H1 (cell line): ENCODE results near the gene SNED1. TPM values are rescaled to one million over a fixed set of nuclear protein-coding genes. Genes with fewer than 3 reads are reported as not detected.

Source experiments
- CTCF ChIA-PET: fragments of 300-600 bp; sonication (Branson Sonifier 250); formaldehyde crosslinking; loops from one replicate; lab custom pipeline; 2021; ENCODE audit not compliant: partially characterized antibody; lab: Charles Lee
- POLR2A ChIA-PET: fragments of 300-600 bp; sonication (Branson Sonifier 250); formaldehyde crosslinking; loops from one replicate; lab custom pipeline; 2021; ENCODE audit warnings: inconsistent platforms; ENCODE audit not compliant: partially characterized antibody; lab: Charles Lee
- DNase-seq, 2 experiments: peaks; one replicate each; pipeline versions ENCODE4 v3.0.0 to v3.0.0-alpha.2; 2010 to 2022; ENCODE audit warnings: low spot score in 2 of 2, low read depth in 1 of 2, mixed read lengths in 1 of 2
- FAIRE-seq: peaks from 2 replicates; lab custom pipeline; 2011; peaks lifted over from hg19 to GRCh38; lab: Jason Lieb, UNC
- H2AFZ ChIP-seq: 2 replicates; pipeline ENCODE4 v1.8.1; 2012; ENCODE audit warnings: low read length, inconsistent platforms
- H2AK5ac ChIP-seq: 2 replicates; pipeline ENCODE4 v1.6.1; 2013; ENCODE audit warnings: low read depth, low read length
- H2BK120ac ChIP-seq: replicated peaks from 2 replicates; pipeline ENCODE3; 2013; ENCODE audit warnings: low read depth, low read length, inconsistent platforms
- H2BK12ac ChIP-seq: 2 replicates; pipeline ENCODE4 v1.6.1; 2013; ENCODE audit warnings: low read depth, low read length
- H2BK15ac ChIP-seq: 2 replicates; pipeline ENCODE4 v1.6.1; 2013; ENCODE audit warnings: low read length
- H2BK20ac ChIP-seq: 2 replicates; pipeline ENCODE4 v1.6.1; 2013; ENCODE audit warnings: low read length
- H2BK5ac ChIP-seq: 2 replicates; pipeline ENCODE4 v1.6.1; 2013; ENCODE audit warnings: low read depth, low read length
- H3K14ac ChIP-seq: 2 replicates; pipeline ENCODE4 v1.6.1; 2013; ENCODE audit warnings: inconsistent platforms; ENCODE audit not compliant: insufficient read length
- H3K18ac ChIP-seq: 2 replicates; pipeline ENCODE4 v1.6.1; 2013; ENCODE audit warnings: low read length; ENCODE audit errors: extremely low read depth
- H3K23ac ChIP-seq: 2 replicates; pipeline ENCODE4 v1.6.1; 2013; ENCODE audit warnings: inconsistent platforms; ENCODE audit not compliant: insufficient read length
- H3K23me2 ChIP-seq: 2 replicates; pipeline ENCODE4 v1.6.1; 2013; ENCODE audit warnings: low read depth, low read length
- H3K27ac ChIP-seq: 2 replicates; pipeline ENCODE4 v1.6.1; 2011; ENCODE audit warnings: low read depth, low read length, inconsistent platforms
- H3K27me3 ChIP-seq, 4 experiments: replicated peaks in 1 of 4; 1 replicate in 1 of 4; 2 replicates in 3 of 4; pipeline versions ENCODE4 v1.6.1 to v1.8.1; 2011 to 2013; ENCODE audit warnings: low read length in 3 of 4, mild to moderate bottlenecking in 3 of 4, inconsistent platforms in 2 of 4, mixed read lengths in 2 of 4, moderate library complexity in 1 of 4; ENCODE audit not compliant: control insufficient read depth in 3 of 4, insufficient read depth in 3 of 4; ENCODE audit errors: extremely low read depth in 1 of 4
- H3K36me3 ChIP-seq, 4 experiments: 2 replicates each; pipeline versions ENCODE4 v1.6.1 to v1.8.1; 2011 to 2013; ENCODE audit warnings: mild to moderate bottlenecking in 4 of 4, low read length in 3 of 4, moderate library complexity in 2 of 4, control low read depth in 1 of 4, inconsistent platforms in 1 of 4; ENCODE audit not compliant: insufficient read depth in 4 of 4, control insufficient read depth in 2 of 4
- H3K4ac ChIP-seq: replicated peaks from 2 replicates; pipeline ENCODE3; 2013; ENCODE audit warnings: low read length, low read depth, mixed read lengths, inconsistent platforms; ENCODE audit not compliant: insufficient read length
- H3K4me1 ChIP-seq, 4 experiments: replicated peaks in 1 of 4; 1 replicate in 1 of 4; 2 replicates in 3 of 4; pipeline versions ENCODE4 v1.6.1 to v1.8.1; 2011 to 2013; ENCODE audit warnings: low read length in 3 of 4, inconsistent platforms in 2 of 4, mixed read lengths in 1 of 4; ENCODE audit not compliant: insufficient read depth in 4 of 4, control insufficient read depth in 3 of 4
- H3K4me2 ChIP-seq, 2 experiments: 2 replicates each; pipeline versions ENCODE4 v1.6.1 to v1.8.1; 2011 to 2013; ENCODE audit warnings: low read depth in 2 of 2, low read length in 2 of 2, control low read depth in 1 of 2, inconsistent platforms in 1 of 2, mild to moderate bottlenecking in 1 of 2; ENCODE audit not compliant: insufficient read depth in 1 of 2
- H3K4me3 ChIP-seq, 4 experiments: fragments of 200-600, 300-600 bp in 1 of 4; sonication (generic), shearing (Covaris generic), sonication (Bioruptor Twin) in 1 of 4; 2 replicates each; pipeline versions ENCODE4 v1.5.1 to v1.8.1; 2011 to 2016; ENCODE audit warnings: low read length in 4 of 4, low read depth in 3 of 4, control low read depth in 2 of 4, inconsistent platforms in 2 of 4, mild to moderate bottlenecking in 2 of 4, mixed read lengths in 1 of 4, moderate library complexity in 1 of 4; ENCODE audit not compliant: insufficient read depth in 2 of 4; ENCODE audit errors: extremely low read depth in 1 of 4
- H3K56ac ChIP-seq: replicated peaks from 2 replicates; pipeline ENCODE3; 2013; ENCODE audit warnings: low read depth, mild to moderate bottlenecking, mixed read lengths, low read length, inconsistent platforms; ENCODE audit not compliant: insufficient read length
- H3K79me1 ChIP-seq: 2 replicates; pipeline ENCODE4 v1.6.1; 2013; ENCODE audit warnings: low read depth, low read length, control low read depth
- H3K79me2 ChIP-seq, 2 experiments: 2 replicates each; pipeline versions ENCODE4 v1.6.1 to v1.8.1; 2012 to 2013; ENCODE audit warnings: low read length in 2 of 2, mild to moderate bottlenecking in 2 of 2, inconsistent platforms in 1 of 2; ENCODE audit not compliant: insufficient read depth in 2 of 2, control insufficient read depth in 1 of 2
- H3K9ac ChIP-seq, 4 experiments: replicated peaks in 1 of 4; 1 replicate in 1 of 4; 2 replicates in 3 of 4; pipeline versions ENCODE4 v1.6.1 to v1.8.1; 2011 to 2013; ENCODE audit warnings: low read depth in 3 of 4, low read length in 3 of 4, control low read depth in 2 of 4, mild to moderate bottlenecking in 2 of 4, moderate library complexity in 2 of 4, inconsistent platforms in 1 of 4; ENCODE audit errors: extremely low read depth in 1 of 4
- H3K9me3 ChIP-seq, 2 experiments: 2 replicates each; pipeline versions ENCODE4 v1.6.1 to v1.8.1; 2012 to 2013; ENCODE audit warnings: mild to moderate bottlenecking in 2 of 2, moderate library complexity in 2 of 2, control low read depth in 1 of 2, inconsistent platforms in 1 of 2, low read depth in 1 of 2, low read length in 1 of 2, mixed read lengths in 1 of 2; ENCODE audit not compliant: insufficient read depth in 2 of 2
- H4K20me1 ChIP-seq, 2 experiments: replicated peaks in 1 of 2; 2 replicates each; pipeline versions ENCODE3 to v1.8.1; 2011 to 2013; ENCODE audit warnings: inconsistent platforms in 2 of 2, low read length in 2 of 2, mild to moderate bottlenecking in 1 of 2; ENCODE audit not compliant: insufficient read depth in 2 of 2, control insufficient read depth in 1 of 2
- H4K5ac ChIP-seq: 2 replicates; pipeline ENCODE4 v1.6.1; 2013; ENCODE audit warnings: low read length, low read depth, mixed read lengths, inconsistent platforms; ENCODE audit not compliant: insufficient read length
- H4K8ac ChIP-seq: 2 replicates; pipeline ENCODE4 v1.8.0; 2013; ENCODE audit warnings: mild to moderate bottlenecking, moderate library complexity, low read length, inconsistent platforms; ENCODE audit not compliant: insufficient read depth; ENCODE audit errors: extremely low read depth
- H4K91ac ChIP-seq: replicated peaks from 2 replicates; pipeline ENCODE3; 2013; ENCODE audit warnings: low read length, mixed read lengths, inconsistent platforms; ENCODE audit not compliant: insufficient read length
- GABPA ChIP-seq: IDR thresholded peaks from 2 replicates; pipeline ENCODE4 v1.6.1; 2011; ENCODE audit warnings: mild to moderate bottlenecking, low read length, moderate library complexity, borderline replicate concordance; ENCODE audit not compliant: insufficient read depth
- MAX ChIP-seq: IDR thresholded peaks from 2 replicates; pipeline ENCODE4 v1.6.1; 2012; ENCODE audit warnings: inconsistent platforms
- POLR2AphosphoS5 ChIP-seq: IDR thresholded peaks from 2 replicates; pipeline ENCODE4 v1.6.1; 2011; ENCODE audit warnings: low read depth, low read length
- RAD21 ChIP-seq, 2 experiments: IDR thresholded peaks in 1 of 2; conservative IDR thresholded peaks in 1 of 2; 2 replicates each; pipeline ENCODE4 v1.6.1; 2011; ENCODE audit warnings: low read depth in 2 of 2, low read length in 2 of 2, improper control_type of control experiment in 1 of 2, inconsistent platforms in 1 of 2, mild to moderate bottlenecking in 1 of 2, moderate library complexity in 1 of 2
- RFX5 ChIP-seq: IDR thresholded peaks from 2 replicates; pipeline ENCODE4 v1.6.1; 2011; ENCODE audit warnings: low read depth, low read length, improper control_type of control experiment, borderline replicate concordance
- SIN3A ChIP-seq, 2 experiments: IDR thresholded peaks in 1 of 2; conservative IDR thresholded peaks in 1 of 2; 2 replicates each; pipeline ENCODE4 v1.6.1; 2011 to 2012; ENCODE audit warnings: low read length in 2 of 2, improper control_type of control experiment in 1 of 2, low read depth in 1 of 2, mild to moderate bottlenecking in 1 of 2
- TBP ChIP-seq: IDR thresholded peaks from 2 replicates; pipeline ENCODE4 v1.6.1; 2011; ENCODE audit warnings: low read depth, low read length, improper control_type of control experiment
- YY1 ChIP-seq: IDR thresholded peaks from 2 replicates; pipeline ENCODE4 v1.6.1; 2011; ENCODE audit warnings: low read depth, mild to moderate bottlenecking, low read length
- WGBS, 2 experiments: shearing (Covaris generic) in 1 of 2; methylation state at CpG; one replicate each; pipeline versions ENCODE4 v1.1.6 to v1.1.7; 2013 to 2015; ENCODE audit warnings: low lambda C conversion rate in 2 of 2, mixed read lengths in 2 of 2, inconsistent platforms in 1 of 2, low coverage in 1 of 2, missing lambda C conversion rate in 1 of 2; ENCODE audit not compliant: insufficient replicate concordance in 2 of 2, insufficient coverage in 1 of 2, insufficient read length in 1 of 2; ENCODE audit errors: extremely low coverage in 1 of 2, missing lambda C conversion rate in 1 of 2; 5-methylcytosine and 5-hydroxymethylcytosine counted together
- polyA plus RNA-seq, 7 experiments: library from polyadenylated mRNA; depleted of rRNA in 3 of 7; stranded (reverse) in 5 of 7; unstranded in 2 of 7; fragments of >200 nt in 5 of 7; fragments of 200-250 nt in 2 of 7; gene quantifications; 1 replicate in 5 of 7; 2 replicates in 1 of 7; 4 replicates in 1 of 7; pipeline versions ENCODE4 v1.2.1 to v1.2.3, GENCODE V29; 2011 to 2013; ENCODE audit warnings: missing spikeins in 2 of 7, mixed read lengths in 2 of 7
- total RNA-seq: library from RNA; stranded (reverse); fragmentation: NEBNext Ultra II Directional; extraction: Animal tissue kit (Norgen Biotek cat#: 25700); gene quantifications from 2 replicates; pipeline ENCODE4 v1.2.1, GENCODE V29; 2021
- TF ChIP-seq, protein P1 (sequence below), 3 experiments: IDR thresholded peaks; 1 replicate in 2 of 3; 2 replicates in 1 of 3; pipeline versions ENCODE4 v1.5.1 to v1.6.1; 2011; ENCODE audit warnings: low read length in 3 of 3, mild to moderate bottlenecking in 3 of 3, inconsistent platforms in 2 of 3, low read depth in 1 of 3, moderate library complexity in 1 of 3; ENCODE audit not compliant: insufficient read depth in 1 of 3; ENCODE audit errors: control extremely low read depth in 1 of 3

SNED1 gene
- total and polyA plus RNA-seq, 2 of the 8 experiments (the other 6 are each of a cell fraction or from before 2014, with no cell fraction given), result 1.9 TPM

DNA sequence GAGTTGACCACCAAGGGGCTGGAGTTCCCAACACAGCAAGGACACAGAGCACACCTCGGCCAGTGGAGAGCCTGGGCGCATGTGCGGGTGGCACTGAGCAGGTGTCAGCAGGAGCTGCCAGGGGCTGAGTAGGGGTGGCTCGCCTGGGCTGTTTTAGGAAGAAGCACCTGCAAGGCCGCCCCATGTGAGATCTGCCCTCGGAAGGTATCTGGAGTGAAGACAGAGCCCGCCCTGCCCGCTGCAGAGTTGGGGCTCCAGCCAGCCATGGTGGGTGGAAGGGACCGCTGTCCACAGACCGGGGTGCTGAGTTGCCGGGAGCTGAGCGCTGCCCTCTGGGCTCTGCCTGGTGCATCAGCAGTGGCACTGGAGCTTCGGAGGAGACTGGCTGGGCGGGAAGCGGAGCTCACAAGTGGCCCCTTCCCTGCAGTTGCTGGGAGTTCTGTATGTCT, 68.5 kb downstream of the SNED1 start:
- Histone ChIP-seq H4K8ac (no peak overlapping the region), H3K4me2 (no peak overlapping the region), H3K79me1 (no peaks in the 10 kb centered on the region), H2BK12ac (no peak overlapping the region), H3K27me3 (no peaks in the 10 kb centered on the region), H3K9me3 (no peaks in the 10 kb centered on the region), H2BK15ac (no peak overlapping the region), H3K56ac (no peak overlapping the region), H3K23me2 (no peaks in the 10 kb centered on the region), H3K9ac (no peak overlapping the region), H2AFZ (no peak overlapping the region), H3K4me3 (no peak overlapping the region), H2BK5ac (no peak overlapping the region), H3K4me1 (peaks cover 0 to 9% (median 2%) of the 10 kb centered on the region in 4 experiments; a peak in 3 of 7 replicates), H3K23ac (no peak overlapping the region), H2AK5ac (no peak overlapping the region), H3K36me3 (no peaks in the 10 kb centered on the region), H4K20me1 (no peaks in the 10 kb centered on the region), H3K14ac (no peak overlapping the region), H3K4ac (no peak overlapping the region), H4K5ac (no peak overlapping the region), H3K18ac (no peak overlapping the region), H3K79me2 (no peaks in the 10 kb centered on the region), H3K27ac (no peak overlapping the region), H4K91ac (no peak overlapping the region), H2BK20ac (no peak overlapping the region), H2BK120ac (no peak overlapping the region)
- WGBS, 2 experiments, result 73% methylated on average over 15 of the region's 15 CpGs; no CpG with 5 or more reads in 1 of the 2 experiments
- ChIA-PET POLR2A (interaction anchor here (0.6 kb wide), 1 partner anchor 819 kb away, joined by 3 read pairs; no protein-coding TSS in a partner anchor), CTCF (interaction anchor here (0.8 to 1.7 kb wide), 8 partner anchors 12 to 216 kb away, joined by 3 to 9 read pairs (median 4); no protein-coding TSS in a partner anchor)
- FAIRE-seq, result no peak
- DNase-seq, result peak in 1 of 2 experiments; percentile 80
- peak; percentile 38; the same call in 1 of the 2 replicates for TF ChIP-seq TBP
- peak; percentile 83 to 86; a peak in 3 of 4 replicates for TF ChIP-seq SIN3A (conservative IDR thresholded peaks at IDR 0.05 in 1 of 2, IDR thresholded peaks at IDR 0.05 in 1 of 2; ENCODE audit: low read depth in 1 of 2, low read length in 2 of 2)
- peak; percentile 81; the same call in 1 of the 2 replicates for TF ChIP-seq GABPA
- 0 out of 2 replicates have a peak, but pooled peaks have one; percentile 18 for TF ChIP-seq MAX
- TF ChIP-seq RFX5, result no peak
- TF ChIP-seq RAD21 (IDR thresholded peaks at IDR 0.05 in 1 of 2, conservative IDR thresholded peaks at IDR 0.05 in 1 of 2; ENCODE audit: low read depth in 2 of 2, low read length in 2 of 2), result peak; percentile 38 to 48; a peak in 3 of 4 replicates
- TF ChIP-seq POLR2AphosphoS5, result no peak
- TF ChIP-seq, protein P1, sequence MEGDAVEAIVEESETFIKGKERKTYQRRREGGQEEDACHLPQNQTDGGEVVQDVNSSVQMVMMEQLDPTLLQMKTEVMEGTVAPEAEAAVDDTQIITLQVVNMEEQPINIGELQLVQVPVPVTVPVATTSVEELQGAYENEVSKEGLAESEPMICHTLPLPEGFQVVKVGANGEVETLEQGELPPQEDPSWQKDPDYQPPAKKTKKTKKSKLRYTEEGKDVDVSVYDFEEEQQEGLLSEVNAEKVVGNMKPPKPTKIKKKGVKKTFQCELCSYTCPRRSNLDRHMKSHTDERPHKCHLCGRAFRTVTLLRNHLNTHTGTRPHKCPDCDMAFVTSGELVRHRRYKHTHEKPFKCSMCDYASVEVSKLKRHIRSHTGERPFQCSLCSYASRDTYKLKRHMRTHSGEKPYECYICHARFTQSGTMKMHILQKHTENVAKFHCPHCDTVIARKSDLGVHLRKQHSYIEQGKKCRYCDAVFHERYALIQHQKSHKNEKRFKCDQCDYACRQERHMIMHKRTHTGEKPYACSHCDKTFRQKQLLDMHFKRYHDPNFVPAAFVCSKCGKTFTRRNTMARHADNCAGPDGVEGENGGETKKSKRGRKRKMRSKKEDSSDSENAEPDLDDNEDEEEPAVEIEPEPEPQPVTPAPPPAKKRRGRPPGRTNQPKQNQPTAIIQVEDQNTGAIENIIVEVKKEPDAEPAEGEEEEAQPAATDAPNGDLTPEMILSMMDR (IDR thresholded peaks at IDR 0.05; ENCODE audit: control extremely low read depth in 1 of 3, insufficient read depth in 1 of 3, low read depth in 1 of 3, low read length in 3 of 3), result peak in 2 of 3 experiments; percentile 34 to 46; a peak in 3 of 4 replicates
- TF ChIP-seq YY1, result peak; percentile 81
